LNCAP (cell line): Measurements from ENCODE around the gene CIAO2B.

Source experiments
- TF ChIP-seq, protein P1 (sequence below): fragments of 450-650 bp; IDR thresholded peaks from 2 replicates; pipeline ENCODE4 v1.5.1; 2017; ENCODE audit warnings: mild to moderate bottlenecking

Gene CIAO2B

DNA sequence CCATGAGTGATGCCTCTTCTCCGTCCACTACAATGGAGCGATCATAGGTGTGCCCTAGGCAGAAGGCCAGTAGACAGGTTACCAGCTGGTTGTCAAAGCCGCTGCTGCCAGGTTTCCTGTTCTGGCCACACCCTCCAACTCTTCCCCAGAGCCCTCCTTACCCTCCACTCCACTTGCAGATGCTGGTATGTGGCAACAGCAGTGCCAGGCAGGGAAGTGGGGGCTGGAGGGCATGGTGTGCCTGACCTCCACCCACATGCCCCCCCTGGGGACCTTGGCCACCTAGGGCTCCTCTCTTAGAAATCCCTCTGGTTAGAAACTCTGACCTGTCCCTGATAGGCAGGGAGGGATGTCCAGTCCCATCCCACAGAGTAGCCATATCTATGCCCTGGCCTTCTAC lies 10.3 kb downstream of the CIAO2B start:
- TF ChIP-seq, protein P1, sequence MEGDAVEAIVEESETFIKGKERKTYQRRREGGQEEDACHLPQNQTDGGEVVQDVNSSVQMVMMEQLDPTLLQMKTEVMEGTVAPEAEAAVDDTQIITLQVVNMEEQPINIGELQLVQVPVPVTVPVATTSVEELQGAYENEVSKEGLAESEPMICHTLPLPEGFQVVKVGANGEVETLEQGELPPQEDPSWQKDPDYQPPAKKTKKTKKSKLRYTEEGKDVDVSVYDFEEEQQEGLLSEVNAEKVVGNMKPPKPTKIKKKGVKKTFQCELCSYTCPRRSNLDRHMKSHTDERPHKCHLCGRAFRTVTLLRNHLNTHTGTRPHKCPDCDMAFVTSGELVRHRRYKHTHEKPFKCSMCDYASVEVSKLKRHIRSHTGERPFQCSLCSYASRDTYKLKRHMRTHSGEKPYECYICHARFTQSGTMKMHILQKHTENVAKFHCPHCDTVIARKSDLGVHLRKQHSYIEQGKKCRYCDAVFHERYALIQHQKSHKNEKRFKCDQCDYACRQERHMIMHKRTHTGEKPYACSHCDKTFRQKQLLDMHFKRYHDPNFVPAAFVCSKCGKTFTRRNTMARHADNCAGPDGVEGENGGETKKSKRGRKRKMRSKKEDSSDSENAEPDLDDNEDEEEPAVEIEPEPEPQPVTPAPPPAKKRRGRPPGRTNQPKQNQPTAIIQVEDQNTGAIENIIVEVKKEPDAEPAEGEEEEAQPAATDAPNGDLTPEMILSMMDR, result no peak

DNA sequence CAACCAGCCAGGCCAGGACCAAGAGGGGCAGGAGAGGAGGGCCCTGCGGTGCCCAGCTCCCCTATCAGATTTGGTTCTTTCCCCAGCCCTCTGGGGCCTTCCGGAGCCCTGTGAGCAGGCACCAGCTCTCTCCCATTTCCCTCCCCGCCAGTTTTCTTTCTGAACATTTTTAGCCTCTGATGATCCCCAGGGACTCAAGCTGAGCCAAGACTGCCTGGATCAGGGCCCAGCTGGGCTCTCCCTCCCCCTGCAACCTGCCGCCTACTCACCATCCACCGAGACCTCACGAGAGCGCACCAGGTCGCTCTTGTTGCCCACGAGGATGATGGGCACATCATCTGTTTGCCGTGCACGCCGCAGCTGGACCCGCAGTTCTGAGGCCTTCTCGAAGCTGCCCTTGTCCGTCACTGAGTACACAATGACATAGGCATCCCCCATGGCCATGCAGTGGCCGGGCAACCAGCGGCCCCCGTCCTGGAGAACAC lies 10.9 kb downstream of the CIAO2B start:
- TF ChIP-seq, protein P1, result no peak

DNA sequence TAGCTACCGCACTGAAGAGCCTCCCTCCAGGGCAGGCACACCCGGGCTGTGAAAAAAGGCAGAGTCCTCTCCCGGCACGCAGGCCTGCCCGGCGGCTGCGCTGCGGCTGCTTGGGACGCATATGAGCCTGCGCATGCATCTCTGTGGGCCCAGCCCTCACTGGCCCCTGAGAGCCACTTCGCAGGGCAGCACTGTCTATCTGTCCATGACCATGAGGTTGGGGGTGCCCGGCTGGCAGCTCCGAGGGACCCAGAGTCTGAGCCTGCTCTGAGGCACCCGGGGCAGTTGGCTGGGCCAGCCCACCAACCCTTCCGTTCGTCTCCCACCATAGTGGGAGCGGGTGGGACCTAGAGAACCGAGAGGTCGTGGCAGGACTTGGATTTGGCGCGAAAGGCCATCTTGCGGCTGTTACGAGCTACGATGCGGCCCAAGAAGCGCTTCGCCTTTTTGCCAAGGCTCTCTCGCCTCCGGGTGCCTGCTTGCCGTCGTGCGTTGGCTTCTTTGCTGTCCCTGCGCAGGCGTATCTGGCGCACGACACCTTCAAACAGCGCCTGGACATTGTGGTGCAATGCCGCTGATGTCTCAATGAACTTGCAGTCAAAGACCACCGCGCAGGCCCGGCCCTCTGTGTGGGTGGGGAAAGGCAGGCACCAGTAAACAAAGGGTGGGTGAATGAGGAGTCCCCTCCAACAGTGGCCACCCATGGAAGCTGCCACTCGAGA lies 12.3 kb downstream of the CIAO2B start:
- TF ChIP-seq, protein P1, result no peak

DNA sequence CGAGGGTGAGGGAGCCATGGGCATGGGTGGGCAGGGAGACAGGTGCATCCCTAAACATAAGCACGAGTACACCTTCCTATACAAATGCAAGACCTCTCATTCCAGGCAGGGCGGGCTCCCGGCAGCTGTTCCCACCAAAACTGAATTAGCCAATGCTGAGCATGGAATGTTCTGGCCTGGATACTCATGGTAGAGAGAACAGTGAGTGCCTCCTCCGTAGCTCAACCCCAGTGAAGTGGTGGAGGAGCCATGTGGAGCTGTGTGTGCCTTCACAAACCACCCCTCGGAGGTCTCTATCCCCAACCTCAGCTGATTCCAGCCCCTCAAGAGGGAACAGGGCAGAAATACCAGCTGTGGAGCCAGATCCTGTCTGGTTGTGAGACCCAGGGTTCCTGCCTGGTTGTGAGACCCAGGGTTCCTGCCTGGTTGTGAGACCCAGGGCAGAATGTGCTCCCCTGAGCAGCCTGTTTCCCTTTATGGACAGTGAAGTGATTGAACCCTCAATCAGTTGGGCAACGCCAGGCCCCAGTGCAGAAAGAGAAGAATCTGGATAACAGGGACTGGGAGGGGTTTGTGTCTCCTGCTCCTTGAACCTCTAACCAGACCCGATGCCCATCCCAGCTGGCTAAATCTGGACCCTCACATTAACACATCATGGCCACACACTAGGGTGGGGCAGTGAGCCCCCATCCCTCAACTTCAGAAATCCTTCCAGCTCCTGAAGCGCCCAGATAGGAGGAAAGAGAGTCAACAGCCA lies 13.1 kb downstream of the CIAO2B start:
- TF ChIP-seq, protein P1, result no peak

DNA sequence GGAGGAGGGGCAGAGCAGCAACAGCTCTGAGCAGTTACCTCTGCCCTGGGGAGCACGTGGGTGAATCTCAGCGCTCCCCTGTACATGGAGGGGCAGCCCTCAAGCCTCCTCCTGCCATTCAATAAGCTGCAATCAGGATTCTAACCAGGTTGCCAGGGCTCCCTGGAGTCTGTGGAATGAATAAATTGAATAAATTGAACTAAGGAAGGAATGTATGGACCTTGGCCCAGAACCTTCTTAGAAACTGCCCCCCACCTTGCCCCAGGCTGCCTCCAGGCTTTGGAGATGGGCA lies 14.0 kb downstream of the CIAO2B start:
- TF ChIP-seq, protein P1, result no peak

DNA sequence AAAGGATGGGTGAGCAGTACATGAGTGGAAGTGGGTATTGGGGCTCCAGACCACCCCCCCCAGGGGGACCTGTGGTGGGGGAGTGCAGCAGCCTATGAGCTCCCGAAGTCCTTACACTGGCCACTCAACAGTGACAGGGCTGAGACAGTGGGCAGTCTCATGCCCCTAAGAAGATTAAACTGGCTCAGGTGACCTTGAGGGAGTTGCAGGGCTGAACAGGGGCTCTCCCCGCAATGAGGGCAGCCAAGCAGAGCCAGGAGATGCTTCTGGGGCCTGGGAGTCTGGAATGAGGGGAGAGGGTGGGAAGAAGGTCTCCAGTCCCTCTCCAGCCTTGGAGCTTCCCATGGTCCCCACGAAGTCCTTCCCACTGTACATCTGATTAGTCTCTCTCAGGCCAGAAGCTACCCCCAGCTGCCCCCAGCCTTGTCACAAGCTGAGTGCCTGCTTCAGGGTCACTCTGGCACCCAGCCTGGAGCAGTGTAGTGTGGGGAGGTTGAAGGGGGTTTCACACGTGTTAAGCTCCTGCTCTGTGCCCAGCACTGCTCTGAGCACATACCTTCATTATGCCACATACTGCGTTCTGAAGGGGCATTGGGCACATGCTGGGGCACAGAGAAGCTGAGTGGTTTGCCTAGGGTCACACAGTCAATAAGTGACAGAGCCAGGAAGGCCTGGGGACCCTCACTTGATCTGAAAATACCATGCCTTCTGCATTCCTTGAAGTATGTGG lies 14.5 kb downstream of the CIAO2B start:
- TF ChIP-seq, protein P1, result no peak

DNA sequence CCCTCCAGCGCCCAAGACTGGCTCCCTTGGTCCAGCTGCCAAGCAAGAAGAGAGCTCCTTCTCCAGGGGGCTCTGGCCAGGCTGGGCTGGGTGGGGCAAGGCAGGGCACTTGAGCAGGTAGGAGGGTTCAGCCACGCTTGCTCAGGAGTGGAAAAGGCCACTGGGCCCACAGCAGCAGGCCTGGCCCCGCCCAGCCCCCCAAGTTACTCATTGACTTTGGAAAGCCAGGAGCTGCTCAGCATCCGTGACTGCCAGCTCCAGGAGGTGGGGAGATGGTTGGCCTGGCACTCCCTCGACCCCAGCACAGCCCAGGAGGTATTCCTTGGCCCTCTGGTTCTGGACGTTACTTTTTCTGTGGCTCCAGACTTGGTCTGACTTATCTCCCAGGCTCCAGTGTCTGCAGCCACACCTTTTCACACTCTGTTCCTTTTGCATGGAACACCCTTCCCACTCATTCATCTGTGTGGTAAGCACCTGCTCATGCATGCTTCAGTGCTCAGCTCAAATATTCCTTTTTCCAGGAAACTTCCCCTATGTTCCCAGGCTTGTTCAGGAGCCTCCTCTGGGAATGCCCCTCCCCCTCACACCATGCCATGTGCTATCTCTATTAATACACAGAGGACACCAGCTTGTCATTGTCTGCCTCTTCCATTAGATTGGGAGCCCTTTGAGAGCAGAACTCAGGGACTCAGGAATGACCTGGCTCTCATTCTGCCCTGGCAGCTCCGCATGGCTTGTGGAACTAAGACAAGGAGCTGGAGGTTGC lies 15.2 kb downstream of the CIAO2B start, which contains the start of gene CDH16:
Gene CDH16 (minus strand): TSS at position 83 of the 766 bp plus-strand sequence. CDS start 820 bp downstream, outside the sequence.
- TF ChIP-seq, protein P1, result no peak
